GM19043 (cell line): ENCODE measurements around the gene MRPS18A.

Experiments
- ATAC-seq: cut with Tn5 transposase; IDR thresholded peaks from one replicate; pipeline ENCODE4 v1.9.1; 2021; ENCODE audit warnings: low read depth; ENCODE audit not compliant: unreplicated experiment

Gene MRPS18A

DNA sequence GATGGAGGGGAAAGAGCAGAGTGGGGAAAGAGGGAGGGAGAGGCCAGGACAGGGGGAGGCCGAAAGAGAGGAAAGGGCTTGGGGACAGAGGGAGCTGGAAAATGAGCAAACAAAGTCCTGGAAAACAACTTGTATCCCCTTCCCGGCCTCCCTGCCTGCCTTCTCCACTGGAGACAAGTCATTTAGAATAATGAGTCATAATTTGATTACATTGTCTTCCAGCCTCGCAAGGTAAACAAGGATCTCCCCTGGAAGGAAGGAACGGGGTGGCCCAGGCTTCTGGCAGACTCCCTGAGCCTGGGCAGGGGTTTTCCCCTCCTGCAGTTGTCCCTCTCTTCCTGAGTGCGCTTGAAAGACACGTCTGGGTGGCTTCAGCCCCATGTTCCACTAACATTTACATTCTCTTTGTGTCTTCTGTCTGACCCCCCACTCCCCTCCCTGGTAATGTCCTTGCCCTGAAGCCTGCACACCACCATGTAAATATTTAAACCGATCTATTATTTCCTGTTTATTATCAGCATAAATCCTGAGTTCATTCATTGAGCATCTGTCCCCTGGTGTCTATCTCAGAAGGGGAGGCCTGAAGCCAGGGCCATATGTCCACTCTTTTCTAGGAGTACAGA lies 12.1 kb upstream of the MRPS18A start:
- no peak for ATAC-seq

DNA sequence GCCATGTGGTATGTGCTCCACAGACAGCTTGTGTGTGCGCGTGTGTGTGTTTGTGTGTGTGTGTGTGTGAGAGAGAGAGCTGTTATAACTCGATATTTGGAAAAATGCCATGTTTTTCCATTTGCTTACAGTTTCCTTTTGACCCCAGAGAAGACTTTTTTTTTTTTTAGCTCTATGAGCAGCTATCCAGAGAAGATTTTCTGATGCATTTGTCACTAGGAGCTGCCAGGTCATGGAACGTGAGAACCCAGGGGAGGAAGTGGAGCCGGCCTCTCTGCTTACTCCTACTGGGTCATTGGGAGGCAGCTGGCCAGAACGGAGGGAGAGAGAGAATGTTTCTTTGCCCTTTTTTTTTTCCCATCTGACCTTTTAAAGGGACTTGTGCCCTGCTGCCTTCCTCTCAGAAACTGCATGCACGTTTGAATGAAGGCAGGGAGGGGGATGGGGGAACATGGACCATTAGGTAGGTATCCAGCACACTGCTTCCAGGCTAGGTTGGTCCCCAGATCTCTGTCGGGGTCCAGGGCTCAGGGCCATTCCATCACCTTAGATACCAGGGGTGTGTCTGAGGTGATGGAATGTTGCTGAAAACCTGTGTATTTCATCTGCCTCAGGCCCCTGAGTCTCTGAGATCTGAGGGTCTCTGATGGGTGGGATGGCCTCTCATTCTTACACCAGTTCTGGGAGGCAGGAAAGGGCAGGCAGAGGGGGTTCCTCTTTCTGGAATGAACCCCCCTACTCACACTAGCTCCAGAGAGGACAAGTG lies 11.2 kb upstream of the MRPS18A start:
- ATAC-seq: no peak

DNA sequence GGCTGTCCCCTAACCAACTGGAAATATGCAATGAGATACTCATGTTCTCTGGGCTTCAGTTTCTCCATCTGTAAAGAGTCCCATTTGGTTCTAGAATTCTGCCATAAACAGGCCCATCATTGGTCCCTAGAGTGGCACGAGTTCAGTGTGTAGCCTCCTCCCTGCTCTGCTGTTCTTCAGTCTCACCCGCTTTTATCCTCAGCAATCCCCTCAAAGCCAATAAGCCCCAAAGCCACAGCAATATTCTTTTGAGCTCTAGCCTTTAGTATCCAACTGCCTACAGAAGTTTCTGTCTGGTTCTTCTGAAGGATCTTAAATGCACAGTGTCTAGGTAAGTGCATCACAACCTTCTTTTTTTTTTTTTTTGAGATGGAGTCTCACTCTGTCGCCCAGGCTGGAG lies 9.8 kb upstream of the MRPS18A start:
- ATAC-seq: no peak

GRCh38 chr6:43695967-43696291 lies 8.3 kb upstream of the MRPS18A start:
- no peak for ATAC-seq

GRCh38 chr6:43695215-43695966 lies 7.8 kb upstream of the MRPS18A start:
- ATAC-seq: no peak

GRCh38 chr6:43689421-43689820 lies 1.8 kb upstream of the MRPS18A start:
- ATAC-seq: no peak

GRCh38 chr6:43687079-43687436 lies 533 bp downstream of the MRPS18A start:
- no peak for ATAC-seq

DNA sequence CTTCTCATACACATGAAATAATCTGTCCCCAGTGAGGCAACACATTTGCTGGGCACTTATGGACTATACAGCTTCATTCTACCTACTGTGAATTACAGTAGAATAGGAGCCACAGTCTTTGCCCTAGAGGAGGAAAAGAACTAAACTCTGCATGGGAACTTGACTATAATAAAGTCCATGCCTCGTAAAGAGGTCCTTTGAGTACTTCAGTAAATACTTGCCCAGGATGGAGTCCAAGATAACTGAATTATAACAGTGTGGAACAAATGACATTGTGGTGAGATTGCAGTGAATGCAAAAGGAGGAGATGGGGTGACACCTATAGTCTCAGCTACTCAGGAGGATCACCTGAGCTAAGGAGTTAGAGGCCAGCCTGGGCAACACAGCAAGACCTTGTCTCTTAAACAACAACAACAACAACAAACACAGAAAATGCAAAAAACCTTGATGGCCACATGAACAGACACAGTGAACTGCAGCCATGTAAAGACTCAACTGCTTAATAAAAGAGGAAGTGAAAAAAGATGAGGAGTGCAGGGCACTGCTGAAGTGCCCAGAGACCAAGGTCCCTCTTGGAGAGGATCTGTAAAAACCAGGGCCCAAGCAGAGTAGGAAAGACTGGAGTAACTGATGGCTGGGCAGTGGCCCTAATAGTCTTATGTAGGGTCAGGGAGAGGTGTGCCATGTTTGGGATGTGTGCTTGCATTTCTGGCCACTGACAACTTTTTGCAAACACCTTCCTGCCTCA lies 3.7 kb downstream of the MRPS18A start:
- ATAC-seq: peak; percentile 56

- ATAC-seq: no peak
Measured at GRCh38 chr6:43682724-43683429, 4.7 kb downstream of the MRPS18A start.

DNA sequence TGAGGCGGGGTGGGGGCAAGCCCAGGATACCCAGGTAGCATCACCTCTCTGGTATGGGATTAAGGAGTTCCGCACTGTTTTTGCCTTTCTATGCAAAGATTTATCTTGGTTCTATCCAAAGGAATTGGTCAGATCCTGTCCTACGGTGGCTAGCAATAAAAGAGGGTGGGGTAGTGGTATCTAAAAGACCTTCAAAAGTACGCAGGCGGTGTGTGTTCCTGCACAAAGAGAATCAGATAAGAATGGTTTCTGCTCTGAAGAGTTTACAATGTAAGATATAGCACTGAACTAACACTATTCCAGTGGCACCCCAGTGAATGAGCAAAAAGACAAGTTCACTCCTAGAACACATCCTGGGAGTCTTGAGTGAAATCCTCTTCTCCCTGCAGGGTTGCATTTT lies 6.3 kb downstream of the MRPS18A start:
- no peak for ATAC-seq

DNA sequence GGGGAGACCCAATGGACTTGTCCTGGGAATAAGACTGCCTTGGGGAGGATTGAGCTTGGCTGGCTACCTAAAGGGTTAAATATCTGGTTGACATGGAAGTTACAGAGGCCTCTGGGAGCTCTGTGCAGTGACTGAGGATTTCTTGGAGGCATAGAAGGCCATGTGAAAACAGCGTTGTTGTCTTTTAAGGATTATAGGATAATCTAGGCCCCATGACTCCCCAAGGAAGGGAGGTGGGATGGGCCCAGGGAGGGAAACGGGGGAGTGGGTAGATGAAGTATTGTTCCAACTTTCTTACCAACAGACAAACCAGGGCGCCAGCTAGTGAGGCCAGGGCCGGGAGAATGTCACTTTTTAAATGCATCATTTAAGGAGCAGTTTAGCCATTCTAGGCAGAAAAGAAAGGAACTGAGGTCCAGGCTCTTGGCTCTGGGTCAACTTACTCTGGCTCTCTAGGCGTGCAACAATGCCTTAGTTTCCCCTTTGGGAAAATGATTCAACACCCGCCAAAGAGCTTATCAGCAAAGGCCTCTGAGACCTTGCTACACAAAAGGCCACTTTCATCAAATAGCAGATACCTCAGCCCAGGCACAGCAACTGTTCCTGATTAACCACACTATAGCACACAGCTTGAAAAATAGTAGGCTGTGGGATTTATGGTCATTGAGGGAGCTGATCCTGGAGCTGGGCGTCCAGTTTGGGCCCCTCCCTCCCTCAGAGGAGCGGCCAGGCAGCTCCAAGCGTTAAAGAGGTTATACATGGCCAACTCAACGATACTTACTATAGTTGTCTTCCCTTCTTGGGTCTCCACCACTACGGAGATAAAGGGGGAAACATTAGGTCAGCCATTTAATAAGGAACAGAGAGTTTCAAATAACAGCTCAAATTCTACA lies 7.0 kb downstream of the MRPS18A start:
- no peak for ATAC-seq

GRCh38 chr6:43679057-43679456 lies 8.5 kb downstream of the MRPS18A start:
- no peak for ATAC-seq

GRCh38 chr6:43678341-43678740 lies 9.2 kb downstream of the MRPS18A start:
- ATAC-seq: no peak

DNA sequence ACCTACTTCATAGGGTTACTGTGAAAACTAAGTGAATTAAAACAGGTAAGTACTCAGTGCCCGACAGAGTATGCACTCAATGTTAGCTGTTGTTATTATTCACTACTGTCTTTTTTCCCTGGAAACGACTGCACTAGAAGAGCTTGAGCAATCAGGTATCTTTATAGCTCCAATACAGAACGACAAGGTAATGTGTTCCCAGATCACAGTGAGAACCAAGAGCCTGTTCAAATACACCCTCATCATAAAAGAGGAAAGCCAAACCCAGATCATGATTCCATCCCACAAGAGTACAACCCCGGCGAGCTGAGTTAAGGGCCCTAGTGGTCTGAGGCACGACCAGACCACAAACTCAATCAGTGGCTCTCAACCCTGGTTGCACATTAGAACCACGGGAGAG lies 9.8 kb downstream of the MRPS18A start:
- ATAC-seq: no peak

DNA sequence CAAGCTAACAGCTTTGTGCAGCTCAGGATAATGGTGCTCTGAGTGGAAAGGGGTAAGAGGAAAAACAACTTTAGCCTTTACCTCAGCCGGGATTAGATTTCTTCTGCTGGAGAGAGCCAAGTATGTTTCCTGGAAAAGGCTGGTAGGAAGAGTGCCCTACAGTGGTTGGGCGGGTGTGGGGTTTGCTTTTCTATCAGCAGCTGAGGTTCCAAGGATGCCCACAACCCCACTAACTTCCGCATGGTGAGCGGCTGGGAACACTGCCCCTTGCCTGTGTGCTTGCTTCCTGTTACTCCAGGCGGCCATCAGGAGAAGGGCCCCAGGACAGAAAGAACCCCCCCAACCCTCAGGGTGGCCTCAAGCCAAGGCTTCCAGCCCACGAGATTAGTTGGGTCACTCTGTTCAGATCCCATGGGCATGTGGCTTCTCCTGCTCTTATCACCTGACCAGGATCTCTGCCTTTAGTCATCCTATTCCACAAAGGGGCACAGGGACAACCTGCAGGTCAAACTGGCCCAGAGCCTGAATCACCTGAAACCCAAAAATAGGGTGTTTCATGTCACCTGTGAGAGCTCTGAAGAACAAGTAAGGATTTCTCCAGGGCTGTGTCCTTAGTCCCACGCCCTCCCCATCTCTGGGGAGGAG lies 10.5 kb downstream of the MRPS18A start:
- ATAC-seq: no peak

- no peak for ATAC-seq
Measured at GRCh38 chr6:43674921-43675320, 12.7 kb downstream of the MRPS18A start.

GRCh38 chr6:43674291-43674690 lies 13.3 kb downstream of the MRPS18A start:
- ATAC-seq: no peak

DNA sequence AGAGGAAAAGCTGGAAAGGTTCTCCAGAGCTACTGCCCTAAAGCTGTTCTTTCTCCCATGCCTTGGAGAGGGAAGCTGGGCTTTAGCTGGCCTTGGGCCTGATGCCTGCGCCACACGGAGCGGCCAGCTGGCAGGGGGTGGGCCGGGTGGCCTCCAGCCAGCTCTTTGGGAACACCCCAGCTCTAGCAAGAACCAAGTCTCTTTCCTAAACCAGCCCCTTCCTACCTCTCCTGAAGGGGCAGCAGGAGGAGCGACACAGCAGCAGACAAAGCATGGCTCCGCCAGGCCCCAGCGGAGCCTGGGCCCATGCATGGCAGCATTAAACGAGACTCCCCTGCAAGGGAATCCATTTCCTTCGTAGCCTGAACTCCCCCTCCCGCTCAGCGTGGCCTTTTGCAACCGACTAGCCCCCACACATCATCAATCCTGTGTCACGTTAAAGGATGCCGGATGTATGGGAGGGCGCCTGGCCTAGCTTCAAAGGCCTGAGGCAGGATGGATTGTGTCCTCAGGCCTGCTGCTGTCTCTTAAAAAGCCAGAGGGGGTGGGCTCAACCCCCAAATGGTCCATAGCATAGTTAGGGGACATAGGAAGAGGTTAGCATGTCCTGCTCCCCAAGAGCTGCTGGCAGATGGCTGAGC lies 14.0 kb downstream of the MRPS18A start:
- no peak for ATAC-seq
